Adrenal gland (tissue), 12 donors: ENCODE measurements around the gene FOXI1. TPM values are rescaled to one million over a fixed set of nuclear protein-coding genes. Genes with fewer than 3 reads are reported as not detected.

Source experiments
- DNase-seq, 7 donors: peaks; one replicate each; pipeline ENCODE4 v3.0.0-alpha.2; 2019 to 2020
- H3K27ac ChIP-seq, 5 donors: fragments of 200-600 bp; sonication (generic) in 4 of 5; 1 replicate in 3 of 5; 2 replicates in 2 of 5; pipeline versions ENCODE4 v1.5.1 to v1.8.0; 2016 to 2020; ENCODE audit warnings: mild to moderate bottlenecking in 1 of 5
- H3K27me3 ChIP-seq: fragments of 200-600 bp; 2 replicates; pipeline ENCODE4 v1.8.0; 2021
- H3K36me3 ChIP-seq, 2 donors: fragments of 200-600 bp; replicated peaks in 1 of 2; 1 replicate in 1 of 2; 2 replicates in 1 of 2; pipeline versions ENCODE4 v1.5.1 to v1.8.0; 2018 to 2022
- H3K4me1 ChIP-seq, 2 donors: fragments of 200-600 bp; replicated peaks in 1 of 2; 1 replicate in 1 of 2; 2 replicates in 1 of 2; pipeline versions ENCODE4 v1.5.1 to v1.8.0; 2018 to 2021
- H3K4me3 ChIP-seq, 4 donors: fragments of 200-600 bp; sonication (generic) in 3 of 4; one replicate each; pipeline ENCODE4 v1.5.1; 2016 to 2018
- H3K9me3 ChIP-seq, 3 donors: fragments of 200-600 bp; sonication (generic) in 1 of 3; replicated peaks in 1 of 3; 1 replicate in 2 of 3; 2 replicates in 1 of 3; pipeline versions ENCODE4 v1.5.1 to v1.8.0; 2016 to 2021
- CTCF ChIP-seq, 6 experiments: fragments of 450-650 bp in 4 of 6; fragments of 200-600 bp in 2 of 6; sonication (generic) in 1 of 6; IDR thresholded peaks; 1 replicate in 5 of 6; 2 replicates in 1 of 6; pipeline versions ENCODE4 v1.5.1 to v1.8.0; 2016 to 2021; ENCODE audit warnings: antibody characterized with exemption in 6 of 6, mild to moderate bottlenecking in 2 of 6, moderate library complexity in 1 of 6
- POLR2A ChIP-seq, 2 donors: fragments of 450-650 bp; IDR thresholded peaks; one replicate each; pipeline ENCODE4 v1.6.1; 2017; ENCODE audit warnings: antibody characterized with exemption in 2 of 2, mild to moderate bottlenecking in 2 of 2, moderate library complexity in 1 of 2
- WGBS, 4 donors: extraction: QIAGEN DNeasy Blood & Tissue Kit in 2 of 4; methylation state at CpG; one replicate each; pipeline versions ENCODE4 v1.1.5 to v1.1.7; 2013 to 2017; 5-methylcytosine and 5-hydroxymethylcytosine counted together
- intact Hi-C, 2 donors: fragments of 100-400 bp; cut with DNase I; formaldehyde crosslinking; loops; one replicate each; pipeline versions ENCODE4 v1.14.1 to v1.15.0; 2022 to 2023
- polyA plus RNA-seq, 3 donors: library from polyadenylated mRNA; stranded (reverse); fragments of 200-250 nt in 2 of 3; fragments of 350-450 nt in 1 of 3; fragmentation: Illumina TruSeq in 1 of 3; extraction: RNeasy Lipid Tissue Mini Kit (QIAGEN cat#74804) in 1 of 3; gene quantifications; one replicate each; pipeline ENCODE4 v1.2.3, GENCODE V29; 2013 to 2014
- total RNA-seq, 9 donors: library from RNA; depleted of rRNA in 4 of 9; stranded (reverse); fragments of >200 nt in 4 of 9; fragments of 120-200 nt in 1 of 9; fragmentation: NEBNext Ultra II Directional in 1 of 9; extraction: Animal tissue kit (Norgen Biotek cat#: 25700) in 1 of 9; gene quantifications; one replicate each; pipeline versions ENCODE4 v1.1.0 to v1.2.4, GENCODE V29; 2013 to 2023
- donor health status: healthy with polysubstance abuse.
- donor health status: Bipolar disorder and iron deficiency.
- donor health status: DM: yes; HTN: yes; CAD: no.
- donor health status: DM: no; HTN: no; CAD: no.
- donor health status: DM: no; HTN: no; CAD: no.
- donor health status: DM: yes; HTN: yes; CAD: no.

Gene FOXI1
- total and polyA plus RNA-seq, 12 donors, result not detected

- Histone ChIP-seq H3K36me3 (no peaks in the 10 kb centered on the region), H3K9me3 (no peaks in the 10 kb centered on the region), H3K4me1 (no peaks in the 10 kb centered on the region), H3K27me3 (no peaks in the 10 kb centered on the region), H3K27ac (no peak overlapping the region), H3K4me3 (no peak overlapping the region)
- 82 to 92% (median 86%) methylated on average over 2 of the region's 2 CpGs for WGBS, 4 donors
- no peak for DNase-seq
- TF ChIP-seq CTCF (IDR thresholded peaks at IDR 0.05) (no peak), POLR2A (IDR thresholded peaks at IDR 0.05) (no peak)
- intact Hi-C loops, result loop anchor here in 1 of 2 donors (5.0 kb wide), 1 partner anchor 369 kb away; no protein-coding TSS in a partner anchor
Measured at GRCh38 chr5:170071748-170072147, 33.9 kb upstream of the FOXI1 start.

GRCh38 chr5:170075696-170076095, 30.0 kb upstream of the FOXI1 start:
- H3K4me1 ChIP-seq, result no peaks in the 10 kb centered on the region
- 67 to 84% (median 79%) methylated on average over 7 of the region's 7 CpGs for WGBS, 4 donors
- no peak for DNase-seq
- no peak overlapping the region for H3K4me3 ChIP-seq
- H3K9me3 ChIP-seq, result no peaks in the 10 kb centered on the region
- H3K36me3 ChIP-seq, result no peaks in the 10 kb centered on the region
- intact Hi-C loops, result no loop called here
- H3K27me3 ChIP-seq, result no peaks in the 10 kb centered on the region
- TF ChIP-seq POLR2A (IDR thresholded peaks at IDR 0.05) (no peak), CTCF (IDR thresholded peaks at IDR 0.05) (no peak)
- no peak overlapping the region for H3K27ac ChIP-seq

GRCh38 chr5:170076211-170076610, 29.5 kb upstream of the FOXI1 start:
- Histone ChIP-seq H3K9me3 (no peaks in the 10 kb centered on the region), H3K36me3 (no peaks in the 10 kb centered on the region), H3K27ac (no peak overlapping the region), H3K4me1 (no peaks in the 10 kb centered on the region), H3K4me3 (no peak overlapping the region), H3K27me3 (no peaks in the 10 kb centered on the region)
- intact Hi-C loops, result no loop called here
- no peak for DNase-seq
- no peak for TF ChIP-seq POLR2A (IDR thresholded peaks at IDR 0.05)
- TF ChIP-seq CTCF (IDR thresholded peaks at IDR 0.05), result no peak
- 49 to 100% (median 93%) methylated on average over 1 of the region's 1 CpG for WGBS, 4 donors

- Histone ChIP-seq H3K27ac (no peak overlapping the region), H3K9me3 (no peaks in the 10 kb centered on the region), H3K27me3 (no peaks in the 10 kb centered on the region), H3K4me3 (no peak overlapping the region), H3K36me3 (no peaks in the 10 kb centered on the region), H3K4me1 (no peaks in the 10 kb centered on the region)
- intact Hi-C loops, result no loop called here
- no peak for DNase-seq
- TF ChIP-seq POLR2A (IDR thresholded peaks at IDR 0.05) (no peak), CTCF (IDR thresholded peaks at IDR 0.05) (no peak)
Measured at GRCh38 chr5:170076739-170077138, 29.0 kb upstream of the FOXI1 start.
